Measurements from ENCODE around the gene CCDC3.
"Not testable (repeated sequence)": the region's sequence is repeated elsewhere in the genome, so short reads cannot be mapped to it uniquely, and the experiment has no call there.

CCDC3 gene

GRCh38 chr10:12887780-12888179 lies 113.7 kb downstream of the CCDC3 start:
- no peak for DNase-seq (ENCODE audit: low read depth)

GRCh38 chr10:12884851-12885250 lies 116.7 kb downstream of the CCDC3 start:
- DNase-seq (ENCODE audit: low read depth): no peak

- no peak for DNase-seq (ENCODE audit: low read depth)
These were observed 121.1 kb downstream of the CCDC3 start for GRCh38 chr10:12880423-12880822.

- DNase-seq (ENCODE audit: low read depth): no peak
These were observed 124.4 kb downstream of the CCDC3 start for GRCh38 chr10:12877150-12877549.

GRCh38 chr10:12876266-12876665 lies 125.2 kb downstream of the CCDC3 start:
- no peak for DNase-seq (ENCODE audit: low read depth)

- no peak for DNase-seq (ENCODE audit: low read depth)
These were observed 126.4 kb downstream of the CCDC3 start for GRCh38 chr10:12875100-12875499.

GRCh38 chr10:12874501-12874900 lies 127.0 kb downstream of the CCDC3 start:
- DNase-seq (ENCODE audit: low read depth): no peak

GRCh38 chr10:12873172-12873571 lies 128.3 kb downstream of the CCDC3 start:
- DNase-seq (ENCODE audit: low read depth): no peak

- DNase-seq (ENCODE audit: low read depth): no peak
These were observed 128.9 kb downstream of the CCDC3 start for GRCh38 chr10:12872577-12872976.

- peak; percentile 69 for DNase-seq (ENCODE audit: low read depth)
These were observed 132.1 kb downstream of the CCDC3 start for GRCh38 chr10:12869427-12869826.

GRCh38 chr10:12868229-12868628 lies 133.3 kb downstream of the CCDC3 start:
- DNase-seq (ENCODE audit: low read depth): no peak

- DNase-seq (ENCODE audit: low read depth): not testable (repeated sequence)
These were observed 136.0 kb downstream of the CCDC3 start for GRCh38 chr10:12865515-12865914.

GRCh38 chr10:12862459-12862858 lies 139.1 kb downstream of the CCDC3 start:
- no peak for DNase-seq (ENCODE audit: low read depth)

- no peak for DNase-seq (ENCODE audit: low read depth)
These were observed 146.5 kb downstream of the CCDC3 start for GRCh38 chr10:12854988-12855387.

- DNase-seq (ENCODE audit: low read depth): no peak
These were observed 148.8 kb downstream of the CCDC3 start for GRCh38 chr10:12852687-12853086.

GRCh38 chr10:12849319-12850181 lies 152.0 kb downstream of the CCDC3 start:
- DNase-seq (ENCODE audit: low read depth): no peak

- DNase-seq (ENCODE audit: low read depth): no peak
These were observed 152.9 kb downstream of the CCDC3 start for GRCh38 chr10:12848439-12849173.

- no peak for DNase-seq (ENCODE audit: low read depth)
These were observed 154.0 kb downstream of the CCDC3 start for GRCh38 chr10:12847361-12847975.

- peak; percentile 90 for DNase-seq (ENCODE audit: low read depth)
These were observed 154.8 kb downstream of the CCDC3 start for GRCh38 chr10:12846718-12847117.

Measured in amniotic epithelial cell (primary cell).